Stimulated activated CD8-positive, alpha-beta memory T cell treated with anti-CD3 and anti-CD28 coated beads, Interleukin-2, amount 100 ng/mL, for 48 hours (primary cell): Measurements from ENCODE around the gene SNPH.

Experiments used
- DNase-seq, 2 donors: peaks; one replicate each; pipeline ENCODE4 v3.0.0-alpha.2; 2020; ENCODE audit warnings: low read depth in 2 of 2

SNPH gene

DNA sequence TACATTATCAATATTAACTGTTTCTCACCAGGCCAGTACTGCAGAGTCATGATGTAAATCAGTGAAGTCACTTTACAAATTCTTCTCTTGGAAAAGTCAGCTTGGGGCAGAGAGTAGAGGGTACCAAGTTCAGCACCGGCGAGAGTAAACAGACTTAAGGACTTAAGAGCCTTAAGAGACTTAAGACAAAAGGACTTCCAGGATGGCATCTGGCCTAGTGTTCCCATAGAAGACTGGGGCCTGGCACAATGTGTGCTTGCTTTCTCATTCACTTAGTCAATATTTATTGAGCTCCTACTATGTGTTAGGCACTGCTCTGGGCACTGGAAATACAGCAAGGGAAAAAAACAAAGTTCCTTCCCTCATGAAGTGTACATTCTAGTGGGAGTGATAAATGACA, 1.4 kb upstream of the SNPH start:
- DNase-seq, result no peak

DNA sequence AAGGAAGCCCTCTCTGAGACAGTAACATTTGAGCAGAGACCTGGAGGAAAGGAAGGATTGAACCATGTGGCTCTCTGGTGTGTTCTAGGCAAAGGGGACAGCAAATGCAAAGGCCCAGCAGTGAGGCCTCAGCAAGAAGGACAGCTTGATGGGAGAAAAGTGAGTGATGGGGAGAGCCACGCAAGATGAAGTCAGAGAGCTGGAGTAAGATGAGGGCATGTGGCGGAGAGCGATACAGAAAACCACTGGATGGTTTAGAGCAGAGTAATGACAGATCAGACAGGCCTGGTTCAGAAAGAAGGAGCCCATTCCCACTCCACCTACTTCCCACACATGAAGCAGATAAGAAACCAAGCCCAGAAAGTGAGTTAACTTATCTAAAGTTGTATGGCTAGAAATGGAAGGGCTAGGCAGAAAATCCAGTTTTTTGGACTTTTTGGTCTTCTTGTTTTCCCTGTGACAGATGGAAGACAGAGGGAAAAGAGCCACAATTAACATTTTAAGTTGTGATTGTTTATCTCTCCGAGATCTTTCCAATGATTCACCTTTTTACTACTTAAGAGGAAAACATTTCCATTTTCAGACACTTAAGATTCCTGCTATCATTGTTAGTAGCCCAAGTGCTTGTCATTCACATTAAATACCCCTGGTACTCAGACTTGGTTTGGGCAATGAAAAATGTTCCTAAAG, 723 bp upstream of the SNPH start:
- no peak for DNase-seq

DNA sequence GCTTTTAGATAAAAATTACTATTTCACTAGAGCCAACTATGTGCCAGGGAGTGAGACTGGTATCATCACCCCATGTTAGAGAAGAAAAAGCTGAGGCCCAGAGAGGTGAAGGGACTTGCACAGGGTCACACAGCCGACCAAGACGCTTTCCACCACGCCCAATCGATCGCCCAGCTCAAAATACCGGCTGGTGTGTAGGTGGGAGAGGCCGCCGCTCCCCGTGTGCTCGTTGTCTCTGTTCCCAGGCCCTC, 253 bp upstream of the SNPH start:
- no peak for DNase-seq

DNA sequence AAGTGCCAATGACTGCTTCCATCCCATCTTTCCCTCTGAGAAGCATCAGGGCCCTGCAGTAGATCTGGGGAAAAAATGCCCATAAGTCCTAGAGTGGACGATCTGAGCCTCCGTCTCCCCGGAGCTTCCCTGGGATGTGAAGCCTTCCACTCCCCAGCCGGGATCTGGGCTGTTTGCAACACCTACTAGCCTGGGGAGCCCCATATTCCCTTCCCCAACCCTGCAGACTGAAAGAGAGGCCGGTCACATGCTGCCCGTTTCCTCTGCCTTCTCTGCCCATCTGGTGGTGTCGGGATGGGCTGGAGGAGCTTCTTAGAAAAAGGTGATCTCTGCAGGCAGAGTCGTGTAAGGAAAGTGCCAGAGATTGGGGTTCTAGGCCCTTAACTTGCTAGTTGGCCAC, 1.1 kb downstream of the SNPH start:
- DNase-seq, result no peak

DNA sequence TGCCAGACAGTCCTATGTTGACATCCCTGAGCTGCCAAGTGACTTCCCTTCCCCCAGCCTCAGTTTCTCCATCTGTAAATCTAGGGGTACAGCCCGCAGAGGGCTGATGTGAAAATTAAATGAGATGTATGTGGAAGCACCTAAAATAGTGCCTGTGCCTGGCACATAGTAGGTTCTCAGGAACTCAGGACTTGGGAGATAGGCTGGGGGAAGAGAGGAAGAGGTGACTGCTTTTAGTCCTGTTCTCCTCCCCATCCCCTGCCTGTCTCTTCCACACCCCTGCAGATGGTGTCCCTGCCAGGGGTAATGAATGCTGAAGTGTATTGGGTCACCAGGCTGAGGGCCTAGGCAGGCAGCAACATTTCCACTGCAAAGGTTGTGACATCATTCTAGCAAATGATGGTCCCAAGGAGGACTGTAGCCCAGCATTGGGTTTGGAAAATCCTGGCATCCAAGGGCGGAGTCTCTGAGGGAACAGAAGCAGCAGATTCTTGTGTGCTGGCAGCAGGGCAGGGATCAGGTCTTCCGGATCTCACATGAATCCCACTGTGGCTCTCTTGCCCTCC, 1.8 kb downstream of the SNPH start:
- DNase-seq, result no peak

DNA sequence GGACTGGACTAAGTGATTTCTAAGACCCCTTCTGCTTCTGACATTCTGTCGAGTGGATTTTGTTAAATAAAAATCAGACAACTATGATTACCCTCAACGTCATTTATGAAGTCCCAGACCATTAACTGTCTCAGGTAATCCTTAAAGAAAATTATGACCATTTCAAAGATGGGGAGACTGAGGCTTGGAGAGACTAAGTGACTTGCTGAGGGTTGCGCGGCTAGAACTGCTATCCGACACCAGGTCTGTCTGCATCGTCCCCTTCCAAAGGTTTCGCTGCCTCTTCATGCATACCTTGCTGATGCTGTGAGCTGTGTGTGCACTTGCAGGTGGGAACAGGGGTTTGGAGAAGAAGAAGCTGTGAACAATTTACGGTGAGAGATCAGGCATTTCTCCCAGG, 3.1 kb downstream of the SNPH start:
- no peak for DNase-seq

DNA sequence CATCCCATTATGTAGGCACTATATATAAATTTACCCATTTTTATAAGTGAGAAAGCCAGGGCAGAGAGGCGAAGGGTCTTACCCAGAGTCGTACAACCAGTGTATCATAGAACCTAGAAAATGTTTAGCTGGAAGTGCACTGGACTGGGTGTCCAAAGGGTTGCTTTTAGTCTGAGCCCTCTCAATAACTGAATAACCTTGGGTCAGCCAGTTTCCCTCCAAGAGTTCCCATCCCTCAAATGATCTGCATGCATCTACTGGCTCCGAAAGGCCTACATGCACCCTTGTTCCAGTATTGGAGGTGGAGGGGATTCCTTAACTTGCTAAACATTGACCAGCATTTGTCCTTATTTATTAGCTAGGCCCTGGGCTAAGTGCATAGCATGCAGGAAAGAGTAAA, 3.8 kb downstream of the SNPH start:
- no peak for DNase-seq

DNA sequence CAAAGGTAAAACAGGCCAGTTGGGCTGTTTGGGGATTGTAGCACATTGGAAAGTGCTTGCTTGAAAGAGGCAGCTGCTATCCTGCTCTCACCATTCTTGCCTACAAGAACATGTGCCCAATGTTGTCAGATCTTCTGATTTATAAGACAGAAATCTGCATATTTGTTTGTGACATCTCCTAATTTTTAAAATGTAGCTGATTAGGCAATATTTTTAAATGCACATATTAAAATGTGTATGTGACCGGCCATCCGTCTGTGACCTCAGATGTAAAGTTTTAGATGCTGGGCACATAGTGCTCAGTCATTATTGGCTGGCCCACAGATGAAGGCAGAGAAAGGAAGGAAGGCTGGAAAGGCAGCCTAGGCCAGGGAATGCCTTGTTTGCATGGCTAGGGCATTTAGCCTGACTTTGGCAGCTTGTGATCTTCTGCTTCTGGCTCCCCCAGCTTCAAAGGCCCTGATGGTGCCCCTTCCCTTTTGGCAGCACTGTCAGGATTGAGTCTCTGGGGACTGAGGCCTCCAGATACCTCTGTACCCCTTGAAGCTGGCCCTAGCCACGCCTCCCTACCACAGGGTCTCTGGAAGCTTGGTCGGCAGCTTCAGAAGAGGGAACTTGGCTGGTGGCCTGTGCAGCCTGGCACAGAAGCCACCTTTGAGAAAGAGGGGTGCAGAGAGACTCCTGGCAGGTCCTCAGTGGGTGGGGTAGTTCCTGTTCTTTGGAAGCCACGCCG, 6.4 kb downstream of the SNPH start:
- DNase-seq, result no peak

DNA sequence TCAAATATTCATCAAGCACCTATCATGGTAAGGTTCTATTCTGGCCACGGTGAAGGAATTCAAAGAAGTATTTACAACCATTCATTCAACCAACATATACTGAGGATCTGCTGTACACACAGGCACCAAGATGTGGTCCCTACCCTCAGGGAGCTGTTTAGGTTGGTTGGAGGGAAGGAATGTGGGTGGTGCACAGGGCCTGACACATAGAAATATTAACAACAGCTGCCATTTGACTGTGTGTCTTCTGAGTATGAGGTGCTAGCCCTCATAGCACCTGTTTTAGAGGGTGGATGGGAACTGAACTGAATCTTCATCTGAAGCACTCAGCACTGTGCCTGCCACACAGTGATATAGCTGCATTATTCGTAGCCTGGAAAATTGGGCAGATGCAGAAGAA, 7.3 kb downstream of the SNPH start:
- DNase-seq, result no peak

DNA sequence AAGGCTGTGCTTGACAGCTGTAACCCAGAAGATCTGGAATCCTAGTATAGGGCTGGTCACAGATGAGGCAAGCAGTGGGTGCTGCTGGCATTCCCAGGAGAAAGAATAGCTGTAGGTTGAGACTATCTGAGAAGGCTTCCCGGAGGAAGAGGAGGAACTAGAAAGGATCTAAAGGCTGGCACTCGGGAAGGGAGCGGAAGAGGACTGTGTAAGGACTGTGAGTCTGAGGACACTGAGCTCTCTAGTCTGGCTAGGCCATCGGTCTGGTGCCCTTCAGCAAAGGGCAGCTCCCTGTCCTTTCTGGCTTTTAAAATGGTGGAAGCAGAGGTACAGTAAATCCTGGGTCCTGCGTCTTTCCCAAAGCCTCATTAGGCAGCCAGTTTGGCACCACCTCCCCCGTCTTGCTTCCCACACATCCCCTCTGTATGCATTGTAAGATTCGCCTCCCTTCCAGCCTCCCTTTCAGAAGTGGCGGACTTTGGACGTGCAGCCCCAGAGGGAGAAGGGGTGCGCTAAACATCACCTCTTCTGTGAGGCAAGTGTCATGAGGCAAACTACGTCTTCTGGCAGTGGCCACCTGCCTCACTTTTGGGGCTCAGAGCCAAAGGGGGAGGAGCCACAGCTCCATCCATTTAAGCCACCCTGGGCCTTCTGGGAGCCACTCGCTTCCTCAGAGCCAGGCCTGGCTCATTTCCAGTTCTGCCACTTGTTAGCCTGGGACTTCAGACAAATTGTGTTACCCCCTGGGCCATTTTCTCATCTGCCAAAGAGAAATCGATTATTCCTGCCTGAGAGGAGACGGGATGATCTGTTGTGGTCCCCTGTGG, 8.6 kb downstream of the SNPH start:
- DNase-seq, result no peak

DNA sequence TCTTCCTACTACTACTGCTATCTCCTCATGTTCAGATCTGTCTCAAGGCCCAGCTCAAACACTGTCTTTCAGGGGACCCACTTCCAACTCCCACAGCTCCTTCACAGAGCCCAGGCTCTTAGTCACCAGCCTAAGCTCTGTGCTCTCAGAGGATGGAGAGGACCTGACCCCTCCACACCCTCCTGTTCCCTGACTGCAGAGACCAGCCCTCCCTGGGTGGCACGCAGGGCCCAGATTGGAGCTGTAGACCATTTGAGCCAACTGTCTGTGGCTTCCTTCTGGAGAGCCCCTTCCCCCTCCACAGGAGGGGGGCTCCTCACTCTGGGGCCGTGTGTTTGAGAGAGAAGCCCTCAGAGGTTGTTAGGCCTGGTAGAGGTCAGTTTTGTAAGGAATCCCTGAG, 9.8 kb downstream of the SNPH start:
- no peak for DNase-seq

DNA sequence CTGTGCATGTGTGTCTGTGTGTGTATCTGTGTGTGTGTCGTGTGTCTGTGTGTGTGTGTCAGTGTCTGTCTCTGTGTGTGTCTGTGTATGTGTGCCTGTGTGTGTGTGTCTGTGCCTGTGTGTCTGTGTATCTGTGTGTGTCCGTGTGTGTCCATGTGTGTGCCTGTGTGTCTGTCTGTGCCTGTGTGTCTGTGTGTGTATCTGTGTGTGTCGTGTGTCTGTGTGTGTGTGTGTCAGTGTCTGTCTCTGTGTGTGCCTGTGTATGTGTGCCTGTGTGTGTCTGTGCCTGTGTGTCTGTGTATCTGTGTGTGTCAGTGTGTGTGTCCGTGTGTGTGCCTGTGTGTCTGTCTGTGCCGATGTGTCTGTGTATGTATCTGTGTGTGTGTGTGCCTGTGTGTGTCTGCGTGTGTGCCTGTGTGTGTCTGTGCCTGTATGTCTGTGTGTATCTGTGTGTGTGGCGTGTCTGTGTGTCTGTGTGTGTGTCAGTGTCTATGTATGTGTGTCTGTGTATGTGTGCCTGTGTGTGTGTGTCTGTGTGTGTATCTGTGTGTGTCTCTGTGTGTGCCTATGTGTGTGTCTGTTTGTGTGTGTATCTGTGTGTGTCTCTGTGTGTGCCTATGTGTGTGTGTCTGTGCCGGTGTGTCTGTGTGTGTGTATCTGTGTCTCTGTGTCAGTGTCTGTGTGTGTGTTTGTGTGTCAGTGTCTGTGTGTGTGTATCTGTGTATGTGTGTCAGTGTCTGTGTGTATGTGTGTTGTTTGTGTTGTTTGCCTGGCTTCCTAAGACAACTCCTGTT, 11.6 kb downstream of the SNPH start:
- DNase-seq, result no peak

DNA sequence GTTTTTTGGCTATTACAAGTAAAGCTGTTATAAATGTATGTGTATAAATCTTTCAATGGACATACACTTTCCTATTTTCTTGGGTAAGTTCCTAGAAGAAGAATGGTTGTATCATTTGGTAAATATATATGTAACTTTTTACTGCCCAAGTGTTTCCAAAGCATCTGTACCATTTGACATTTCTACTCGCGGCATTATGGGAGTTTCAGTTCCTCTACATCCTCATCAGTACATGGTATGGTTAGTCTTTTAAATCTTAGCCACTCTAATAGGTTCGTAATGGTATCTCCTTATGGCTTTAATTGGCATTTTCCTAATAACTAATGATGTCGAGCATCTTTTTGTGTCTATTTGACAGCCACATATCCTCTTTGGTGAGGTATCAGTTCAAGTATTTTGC, 12.9 kb downstream of the SNPH start:
- DNase-seq, result no peak

DNA sequence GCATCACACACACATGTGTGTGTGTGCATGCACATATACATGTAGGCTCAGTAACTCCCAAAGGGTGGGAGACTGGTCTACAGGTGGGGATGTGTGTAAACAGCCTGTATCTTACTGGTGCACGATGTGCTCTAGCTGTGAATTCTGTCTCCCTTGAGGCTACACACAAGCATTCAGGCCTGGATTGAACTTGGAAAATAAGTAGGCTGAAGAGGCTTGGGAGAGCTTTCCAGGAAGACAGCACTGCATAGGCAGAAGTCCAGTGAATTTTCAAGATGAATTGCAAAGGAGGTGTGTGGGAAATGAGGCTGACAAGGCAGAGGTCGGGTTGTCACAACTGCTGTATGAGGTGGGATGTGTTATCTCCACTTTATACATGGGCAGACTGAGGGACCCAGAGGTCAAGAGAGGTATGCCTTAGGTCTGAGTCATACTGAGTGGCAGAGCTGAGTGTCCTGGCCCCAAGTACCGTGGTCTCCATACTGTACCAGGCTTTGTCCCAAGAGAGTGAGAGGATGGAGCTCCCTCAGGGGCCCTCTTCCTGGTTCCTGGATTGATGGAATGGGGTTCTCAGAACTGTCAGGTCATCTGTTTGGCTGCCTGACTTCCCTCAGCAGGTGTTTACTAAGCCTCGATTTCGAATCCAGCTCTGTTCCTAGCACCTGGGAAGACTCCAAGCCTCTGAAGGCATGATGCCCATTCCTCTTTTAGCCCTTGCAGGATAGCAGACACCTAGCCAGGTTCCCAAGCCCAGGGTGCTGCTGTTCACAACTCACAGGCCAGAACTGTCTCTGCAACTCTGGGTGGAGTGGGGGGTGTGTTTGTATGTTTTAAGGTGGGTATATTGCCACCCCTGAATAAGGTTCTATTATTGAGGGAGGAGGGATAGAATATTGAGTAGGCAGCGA, 14.4 kb downstream of the SNPH start:
- DNase-seq, result no peak

DNA sequence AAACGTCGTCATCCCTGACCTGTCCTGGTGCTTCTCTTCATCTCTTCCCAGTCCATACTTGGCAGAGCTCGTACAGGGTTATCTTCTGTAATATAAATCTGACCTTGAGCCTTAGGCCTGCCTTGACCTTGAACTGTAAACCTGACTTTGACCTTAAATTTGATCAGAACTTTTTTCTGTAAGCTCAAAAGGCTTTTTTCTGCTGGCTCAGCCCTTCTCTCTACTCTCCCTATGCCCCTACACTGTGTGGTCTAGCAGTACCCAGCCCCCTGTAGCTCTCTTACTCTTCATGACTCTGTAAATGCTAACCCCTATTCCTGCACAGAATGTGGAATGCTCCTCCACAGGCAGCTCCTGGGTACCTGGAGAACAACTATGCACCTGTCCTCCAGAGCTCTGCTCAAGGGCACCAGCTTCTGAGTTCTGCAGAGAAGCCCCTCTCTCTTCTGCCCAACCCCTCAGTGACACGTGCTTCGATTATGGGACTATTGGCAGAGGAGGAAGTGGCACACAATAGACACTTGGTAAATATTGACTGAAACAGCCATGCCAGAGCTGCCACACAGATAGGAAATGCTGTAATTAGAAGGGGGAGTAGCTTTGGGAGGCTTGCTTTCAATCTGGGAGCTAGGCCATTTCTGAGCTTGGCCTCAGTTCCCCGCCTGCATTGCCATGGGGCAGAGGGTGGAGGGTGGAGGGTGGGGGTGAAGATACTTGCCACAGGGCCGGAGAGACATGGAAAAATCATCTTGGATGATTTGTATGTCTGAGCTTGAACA, 15.4 kb downstream of the SNPH start:
- DNase-seq, result no peak

DNA sequence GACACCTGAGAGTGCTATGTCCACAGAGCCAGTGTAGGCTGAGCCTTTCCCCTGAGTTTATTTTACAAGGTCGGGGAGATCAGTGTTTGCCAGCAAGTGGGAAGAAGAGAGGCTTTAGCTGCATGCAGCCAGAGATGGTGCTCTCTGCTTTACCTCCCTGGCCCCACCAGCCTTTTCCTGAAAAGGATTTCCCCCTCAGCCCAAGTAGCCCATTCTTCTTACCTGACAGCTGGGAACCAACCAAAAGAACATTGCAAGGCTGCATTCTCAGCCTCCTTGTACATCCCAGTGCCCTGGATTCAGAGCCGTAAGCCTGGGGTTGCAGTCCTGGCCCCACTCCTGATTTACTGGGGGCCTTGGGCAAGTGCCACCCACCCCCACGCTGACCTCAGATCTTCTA, 16.9 kb downstream of the SNPH start:
- no peak for DNase-seq

DNA sequence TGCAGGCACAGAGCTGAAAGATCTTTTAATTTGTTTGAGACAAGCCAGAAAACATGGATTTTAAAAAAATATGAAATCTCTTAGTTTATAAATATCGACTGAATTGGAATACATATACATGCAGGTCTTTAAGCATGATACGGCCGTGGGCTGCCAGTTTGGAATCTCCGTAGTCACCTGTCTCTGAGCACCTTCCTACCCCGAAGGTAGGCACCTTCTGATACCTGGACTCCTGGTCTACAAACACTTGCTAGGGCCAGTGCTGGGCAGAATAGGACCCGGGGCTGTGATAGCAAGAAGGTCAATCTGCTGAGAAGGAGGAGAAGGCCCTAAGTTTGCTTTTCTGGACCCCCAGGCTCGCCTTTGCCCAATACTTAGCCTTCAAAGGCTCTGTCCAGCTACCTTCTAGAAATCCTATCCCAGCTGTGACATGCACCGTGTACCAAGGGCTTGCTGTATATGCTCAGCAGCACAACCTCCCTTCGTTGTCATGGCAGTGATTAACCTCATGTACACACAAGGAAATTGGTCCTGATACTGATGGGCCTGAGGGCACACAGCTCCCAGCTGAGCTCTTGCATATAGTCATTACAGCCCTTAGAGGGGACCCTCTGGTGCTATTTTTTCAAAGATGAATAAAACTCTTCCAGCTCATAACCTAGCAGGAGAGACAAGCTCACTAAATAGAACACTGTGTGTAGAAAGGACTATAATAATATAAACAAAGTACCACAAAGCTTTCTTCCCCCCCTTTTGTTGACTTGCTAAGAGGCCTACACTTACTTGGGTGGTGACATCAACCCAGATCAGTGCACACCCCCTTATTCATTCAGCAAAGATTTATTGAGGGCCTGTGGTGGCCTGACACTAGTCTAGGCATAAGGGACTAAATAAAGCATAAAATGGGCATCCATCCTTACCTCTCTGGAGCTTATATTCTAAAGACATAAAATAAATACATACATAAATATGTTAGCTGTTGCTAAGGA, 17.7 kb downstream of the SNPH start:
- DNase-seq, result no peak

DNA sequence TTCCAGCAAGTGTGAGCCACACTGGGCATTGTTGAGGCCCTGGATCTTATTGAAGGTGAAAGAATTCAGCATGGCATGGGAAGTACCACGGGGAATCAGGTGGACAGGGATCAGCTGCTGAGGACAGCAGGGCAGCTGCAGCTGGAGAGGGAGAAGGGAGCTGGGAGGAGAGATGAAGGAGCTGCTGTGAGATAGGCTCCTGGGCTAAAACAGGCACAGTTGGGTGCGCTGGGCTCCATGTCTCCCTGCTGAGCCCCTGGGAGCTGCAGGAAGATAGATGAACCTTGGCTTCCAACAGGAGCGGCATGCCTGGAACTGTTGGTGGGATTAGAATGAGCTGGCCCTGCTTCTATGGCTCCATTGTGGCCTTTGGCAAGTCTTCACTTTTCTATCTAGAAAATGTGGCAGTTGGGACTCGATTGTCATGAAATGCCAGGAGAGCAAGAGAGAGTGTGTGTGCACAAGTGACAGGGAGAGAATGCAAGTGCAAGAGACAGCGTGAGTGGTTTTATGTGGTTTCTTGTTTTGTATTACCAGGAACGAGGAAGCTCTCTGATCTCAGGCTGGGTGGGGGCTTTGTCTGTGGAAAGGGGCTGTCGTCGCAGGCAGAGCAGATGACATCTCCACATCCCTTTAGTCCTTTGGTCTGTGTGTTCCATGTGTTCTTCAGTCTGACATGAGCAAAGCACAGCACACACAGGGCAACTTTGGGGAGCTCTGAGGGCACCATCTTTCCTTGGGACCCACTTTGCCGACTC, 20.4 kb downstream of the SNPH start:
- DNase-seq, result no peak
